Mesothelial cell of epicardium (in vitro differentiated cells): ENCODE results near the gene OPHN1. TPM values are rescaled to one million over a fixed set of nuclear protein-coding genes. Genes with fewer than 3 reads are reported as not detected.

ENCODE experiments used
- DNase-seq, 2 experiments: peaks; one replicate each; pipeline ENCODE4 v3.0.0; 2021; ENCODE audit warnings: low spot score in 2 of 2; ENCODE audit not compliant: unreplicated experiment in 2 of 2
- H3K27ac Mint-ChIP-seq: 2 replicates; pipeline ENCODE4 v1.8.0; 2021; ENCODE audit warnings: mixed read lengths
- H3K27me3 Mint-ChIP-seq: 2 replicates; pipeline ENCODE4 v1.8.0; 2021; ENCODE audit warnings: low read depth, mixed read lengths
- H3K36me3 Mint-ChIP-seq: 2 replicates; pipeline ENCODE4 v1.8.0; 2021; ENCODE audit warnings: mixed read lengths
- H3K4me1 Mint-ChIP-seq: 2 replicates; pipeline ENCODE4 v1.8.0; 2021; ENCODE audit warnings: mixed read lengths
- H3K4me3 Mint-ChIP-seq: 2 replicates; pipeline ENCODE4 v1.8.0; 2021; ENCODE audit warnings: mild to moderate bottlenecking, moderate library complexity, mixed read lengths
- H3K9me3 Mint-ChIP-seq: 2 replicates; pipeline ENCODE4 v1.8.0; 2021; ENCODE audit warnings: mixed read lengths
- CTCF ChIP-seq: fragments of 200-600 bp; sonication (generic); IDR thresholded peaks from one replicate; pipeline ENCODE4 v1.5.0; 2021; ENCODE audit warnings: antibody characterized with exemption; ENCODE audit not compliant: unreplicated experiment
- total RNA-seq: library from RNA; stranded (reverse); gene quantifications from 3 replicates; pipeline ENCODE4 v1.2.1, GENCODE V29; 2021

OPHN1 gene
- total RNA-seq, 1 donor from 2014 or later: 8.6 TPM

DNA sequence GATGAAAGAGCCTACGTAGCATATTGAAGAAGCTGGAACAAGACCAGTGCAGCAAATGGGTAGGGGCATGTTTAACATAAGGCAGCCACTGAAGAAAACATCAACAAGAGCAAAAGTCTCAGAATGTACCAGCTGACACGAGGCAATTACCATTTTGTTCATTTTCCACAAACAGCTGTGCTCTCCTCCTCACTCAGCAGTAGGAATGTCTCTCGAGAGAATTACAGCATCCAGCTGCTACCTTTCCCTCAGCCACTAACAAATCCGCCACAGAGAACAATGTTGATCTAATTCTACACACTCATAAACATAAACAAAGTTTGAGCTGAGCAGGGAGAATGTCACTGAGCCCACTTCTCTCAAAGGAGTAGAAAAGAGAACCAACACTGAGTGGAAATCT lies 68.0 kb downstream of the OPHN1 start:
- H3K27me3 Mint-ChIP-seq: no peaks in the 10 kb centered on the region
- no peak for DNase-seq
- peaks cover 34% of the 10 kb centered on the region for H3K9me3 Mint-ChIP-seq
- no peak for TF ChIP-seq CTCF
- H3K4me3 Mint-ChIP-seq: no peak overlapping the region
- H3K4me1 Mint-ChIP-seq: no peaks in the 10 kb centered on the region
- H3K36me3 Mint-ChIP-seq: no peaks in the 10 kb centered on the region
- no peak overlapping the region for H3K27ac Mint-ChIP-seq

DNA sequence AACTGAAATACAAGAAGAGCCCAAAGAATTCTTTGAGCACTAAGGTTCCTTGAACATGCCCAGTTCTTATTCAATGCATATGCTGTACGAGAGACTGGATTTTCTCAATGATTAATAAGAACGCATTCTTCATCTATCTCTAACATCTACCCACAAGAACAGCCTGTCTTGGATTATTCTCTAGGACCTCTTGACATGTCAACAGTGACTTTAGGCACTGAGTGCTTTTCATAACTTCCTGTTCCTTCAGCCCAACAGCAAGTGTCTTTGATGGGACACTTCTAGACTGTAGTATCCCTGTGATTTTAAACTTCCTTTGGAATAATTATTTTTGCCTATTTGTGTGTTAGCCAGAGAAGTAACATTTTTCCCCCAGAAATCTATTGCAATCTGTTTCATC lies 69.3 kb downstream of the OPHN1 start:
- H3K4me3 Mint-ChIP-seq: no peak overlapping the region
- H3K27ac Mint-ChIP-seq: no peak overlapping the region
- H3K36me3 Mint-ChIP-seq: no peaks in the 10 kb centered on the region
- H3K27me3 Mint-ChIP-seq: no peaks in the 10 kb centered on the region
- no peak for TF ChIP-seq CTCF
- peaks cover 23% of the 10 kb centered on the region for H3K9me3 Mint-ChIP-seq
- DNase-seq: no peak
- H3K4me1 Mint-ChIP-seq: no peaks in the 10 kb centered on the region

GRCh38 chrX:68358679-68359078 lies 74.6 kb downstream of the OPHN1 start:
- Mint-ChIP-seq H3K27me3 (no peaks in the 10 kb centered on the region), H3K27ac (no peak overlapping the region), H3K4me3 (no peak overlapping the region), H3K9me3 (peaks cover 6% of the 10 kb centered on the region), H3K36me3 (no peaks in the 10 kb centered on the region), H3K4me1 (peaks cover 12% of the 10 kb centered on the region)
- no peak for TF ChIP-seq CTCF
- no peak for DNase-seq

DNA sequence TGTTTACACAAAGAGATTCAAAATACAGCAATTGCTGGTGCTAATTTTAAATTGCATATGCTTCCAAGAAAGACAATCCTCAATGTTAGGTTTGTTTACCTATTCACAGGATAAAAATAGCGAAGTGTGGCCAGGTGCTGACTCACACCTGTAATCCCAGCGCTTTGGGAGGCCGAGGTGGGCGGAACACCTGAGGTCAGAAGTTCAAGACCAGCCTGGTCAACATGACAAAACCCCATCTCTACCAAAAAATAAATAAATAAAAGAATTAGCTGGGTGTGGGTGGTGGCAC lies 77.7 kb downstream of the OPHN1 start:
- Mint-ChIP-seq H3K36me3 (peaks cover 4% of the 10 kb centered on the region), H3K4me1 (peaks cover 12% of the 10 kb centered on the region), H3K27me3 (no peaks in the 10 kb centered on the region), H3K4me3 (no peak overlapping the region), H3K9me3 (peaks cover 10% of the 10 kb centered on the region), H3K27ac (peak overlapping the region; percentile 33)
- no peak for DNase-seq
- no peak for TF ChIP-seq CTCF

DNA sequence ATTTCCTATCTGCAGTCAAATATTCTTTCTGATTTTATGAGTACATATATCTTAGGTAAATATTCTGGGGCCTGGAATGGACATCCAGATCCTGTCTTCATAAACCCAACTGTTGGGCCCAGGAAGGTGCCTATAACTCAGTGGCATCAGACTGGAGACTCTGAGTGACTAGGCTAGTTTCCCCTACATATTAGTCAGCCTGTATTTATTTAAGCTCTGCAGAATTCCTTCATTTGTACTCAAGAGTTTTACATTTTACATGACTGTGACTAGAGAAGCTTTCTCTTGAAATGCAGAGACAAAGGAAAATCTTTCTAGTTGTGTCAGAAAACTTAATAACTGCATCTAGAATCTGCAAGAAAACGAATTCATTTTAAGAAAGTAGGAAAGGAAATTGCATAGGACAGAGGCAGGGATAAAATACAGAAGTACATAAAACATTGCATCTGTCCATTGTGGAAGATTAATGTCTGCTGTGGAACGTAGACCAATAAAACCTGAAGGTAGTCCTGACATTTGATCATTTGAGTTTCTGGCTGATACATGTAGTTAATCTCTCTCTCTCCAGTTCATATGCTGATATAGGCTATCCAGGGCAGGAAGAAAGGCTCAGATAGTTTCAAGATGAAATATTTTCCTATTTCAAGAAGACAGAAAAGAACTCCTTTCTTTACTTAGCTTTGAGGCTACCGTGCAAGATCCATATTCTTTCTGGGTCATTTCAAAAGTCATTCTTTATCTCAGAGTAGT lies 78.2 kb downstream of the OPHN1 start:
- Mint-ChIP-seq H3K4me3 (no peak overlapping the region), H3K27me3 (no peaks in the 10 kb centered on the region), H3K4me1 (peaks cover 12% of the 10 kb centered on the region), H3K9me3 (peaks cover 10% of the 10 kb centered on the region), H3K36me3 (peaks cover 4% of the 10 kb centered on the region), H3K27ac (peak overlapping the region; percentile 79)
- no peak for DNase-seq
- no peak for TF ChIP-seq CTCF

GRCh38 chrX:68345025-68345424 lies 88.3 kb downstream of the OPHN1 start:
- Mint-ChIP-seq H3K4me1 (no peaks in the 10 kb centered on the region), H3K27me3 (no peaks in the 10 kb centered on the region), H3K4me3 (no peak overlapping the region), H3K27ac (no peak overlapping the region), H3K36me3 (no peaks in the 10 kb centered on the region), H3K9me3 (peaks cover 18% of the 10 kb centered on the region)
- DNase-seq: no peak
- TF ChIP-seq CTCF: no peak
